ENCODE results near the gene JCAD. TPM values are rescaled to one million over a fixed set of nuclear protein-coding genes. Genes with fewer than 3 reads are reported as not detected.
"Not testable (repeated sequence)": the region's sequence is repeated elsewhere in the genome, so short reads cannot be mapped to it uniquely, and the experiment has no call there.

The JCAD gene
- total and polyA plus RNA-seq, 4 donors, result 11.3 to 93.7 (median 27.1) TPM

GRCh38 chr10:30103595-30104320, 44.4 kb upstream of the JCAD start:
- DNase-seq (no peak), ATAC-seq (ENCODE audit: insufficient read depth, low FRiP score) (no peak)
- Histone ChIP-seq H3K36me3 (ENCODE audit: control insufficient read depth in 4 of 4, insufficient read depth in 4 of 4, low read length in 4 of 4) (no peaks in the 10 kb centered on the region), H3K27ac (ENCODE audit: low read depth in 1 of 2, low read length in 1 of 2) (no peak overlapping the region), H3K4me1 (ENCODE audit: control insufficient read depth in 5 of 5, insufficient read depth in 5 of 5, low read length in 5 of 5) (peaks cover 0 to 5% (median 0%) of the 10 kb centered on the region in 5 donors), H3K4me3 (no peak overlapping the region), H3K9ac (ENCODE audit: insufficient read depth in 1 of 2, low read length in 2 of 2) (no peak overlapping the region), H3K9me3 (ENCODE audit: control insufficient read depth in 4 of 4, insufficient read depth in 3 of 4, low read length in 3 of 4) (no peaks in the 10 kb centered on the region), H3K27me3 (ENCODE audit: control insufficient read depth in 3 of 3, insufficient read depth in 3 of 3, low read length in 2 of 3) (no peaks in the 10 kb centered on the region)
- WGBS, 2 donors, result 65 to 72% methylated on average over 7 of the region's 7 CpGs
- TF ChIP-seq, protein P1, sequence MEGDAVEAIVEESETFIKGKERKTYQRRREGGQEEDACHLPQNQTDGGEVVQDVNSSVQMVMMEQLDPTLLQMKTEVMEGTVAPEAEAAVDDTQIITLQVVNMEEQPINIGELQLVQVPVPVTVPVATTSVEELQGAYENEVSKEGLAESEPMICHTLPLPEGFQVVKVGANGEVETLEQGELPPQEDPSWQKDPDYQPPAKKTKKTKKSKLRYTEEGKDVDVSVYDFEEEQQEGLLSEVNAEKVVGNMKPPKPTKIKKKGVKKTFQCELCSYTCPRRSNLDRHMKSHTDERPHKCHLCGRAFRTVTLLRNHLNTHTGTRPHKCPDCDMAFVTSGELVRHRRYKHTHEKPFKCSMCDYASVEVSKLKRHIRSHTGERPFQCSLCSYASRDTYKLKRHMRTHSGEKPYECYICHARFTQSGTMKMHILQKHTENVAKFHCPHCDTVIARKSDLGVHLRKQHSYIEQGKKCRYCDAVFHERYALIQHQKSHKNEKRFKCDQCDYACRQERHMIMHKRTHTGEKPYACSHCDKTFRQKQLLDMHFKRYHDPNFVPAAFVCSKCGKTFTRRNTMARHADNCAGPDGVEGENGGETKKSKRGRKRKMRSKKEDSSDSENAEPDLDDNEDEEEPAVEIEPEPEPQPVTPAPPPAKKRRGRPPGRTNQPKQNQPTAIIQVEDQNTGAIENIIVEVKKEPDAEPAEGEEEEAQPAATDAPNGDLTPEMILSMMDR (IDR thresholded peaks at IDR 0.05; ENCODE audit: control extremely low read depth, extremely low read depth), result no peak

DNA sequence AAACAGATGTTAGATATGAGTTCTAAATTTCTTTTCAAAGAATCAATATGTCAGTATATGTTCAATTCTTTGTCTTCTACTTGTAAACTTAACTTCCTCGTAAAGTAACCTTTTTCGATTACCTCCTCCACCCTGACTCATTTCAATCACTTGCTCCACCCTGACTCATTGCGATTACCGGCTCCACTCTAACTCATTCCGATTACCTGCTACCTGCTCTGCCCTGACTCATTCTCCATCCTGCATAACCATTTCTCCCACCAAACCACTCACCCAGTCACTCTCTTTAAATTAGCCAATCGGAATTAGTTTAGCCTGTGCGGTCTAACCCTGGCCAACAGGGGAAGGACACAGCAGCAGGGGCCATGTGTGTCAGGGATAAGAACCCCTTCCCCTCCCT, 40.3 kb upstream of the JCAD start:
- DNase-seq, result not testable (repeated sequence)

GRCh38 chr10:30099101-30099500, 39.7 kb upstream of the JCAD start:
- ATAC-seq (ENCODE audit: insufficient read depth, low FRiP score), result no peak
- Histone ChIP-seq H3K36me3 (ENCODE audit: control insufficient read depth in 4 of 4, insufficient read depth in 4 of 4, low read length in 4 of 4) (no peaks in the 10 kb centered on the region), H3K9ac (ENCODE audit: insufficient read depth in 1 of 2, low read length in 2 of 2) (no peak overlapping the region), H3K27me3 (ENCODE audit: control insufficient read depth in 3 of 3, insufficient read depth in 3 of 3, low read length in 2 of 3) (no peaks in the 10 kb centered on the region), H3K4me3 (no peak overlapping the region), H3K4me1 (ENCODE audit: control insufficient read depth in 5 of 5, insufficient read depth in 5 of 5, low read length in 5 of 5) (peaks cover 0 to 5% (median 0%) of the 10 kb centered on the region in 5 donors), H3K9me3 (ENCODE audit: control insufficient read depth in 4 of 4, insufficient read depth in 3 of 4, low read length in 3 of 4) (no peaks in the 10 kb centered on the region), H3K27ac (ENCODE audit: low read depth in 1 of 2, low read length in 1 of 2) (no peak overlapping the region)
- TF ChIP-seq, protein P1 (IDR thresholded peaks at IDR 0.05; ENCODE audit: control extremely low read depth, extremely low read depth), result no peak
- peak in 2 of 3 donors; percentile 47 to 67 for DNase-seq
- WGBS, 2 donors, result 56 to 90% methylated on average over 1 of the region's 1 CpG

More for the DNA sequence above, 40.3 kb upstream of the JCAD start:
- H3K4me3 ChIP-seq; H3K36me3 ChIP-seq (ENCODE audit: control insufficient read depth in 4 of 4, insufficient read depth in 4 of 4, low read length in 4 of 4); H3K27me3 ChIP-seq (ENCODE audit: control insufficient read depth in 3 of 3, insufficient read depth in 3 of 3, low read length in 2 of 3); H3K27ac ChIP-seq (ENCODE audit: low read depth in 1 of 2, low read length in 1 of 2); H3K9me3 ChIP-seq (ENCODE audit: control insufficient read depth in 4 of 4, insufficient read depth in 3 of 4, low read length in 3 of 4); ATAC-seq (ENCODE audit: insufficient read depth, low FRiP score); H3K9ac ChIP-seq (ENCODE audit: insufficient read depth in 1 of 2, low read length in 2 of 2); H3K4me1 ChIP-seq (ENCODE audit: control insufficient read depth in 5 of 5, insufficient read depth in 5 of 5, low read length in 5 of 5): not testable (repeated sequence)
- WGBS, 2 donors, result 93 to 96% methylated on average over 7 of the region's 7 CpGs

- Histone ChIP-seq H3K9ac (ENCODE audit: insufficient read depth in 1 of 2, low read length in 2 of 2) (no peak overlapping the region), H3K27me3 (ENCODE audit: control insufficient read depth in 3 of 3, insufficient read depth in 3 of 3, low read length in 2 of 3) (no peaks in the 10 kb centered on the region), H3K9me3 (ENCODE audit: control insufficient read depth in 4 of 4, insufficient read depth in 3 of 4, low read length in 3 of 4) (no peaks in the 10 kb centered on the region), H3K27ac (ENCODE audit: low read depth in 1 of 2, low read length in 1 of 2) (no peak overlapping the region), H3K4me3 (no peak overlapping the region), H3K4me1 (ENCODE audit: control insufficient read depth in 5 of 5, insufficient read depth in 5 of 5, low read length in 5 of 5) (peaks cover 0 to 5% (median 0%) of the 10 kb centered on the region in 5 donors), H3K36me3 (ENCODE audit: control insufficient read depth in 4 of 4, insufficient read depth in 4 of 4, low read length in 4 of 4) (no peaks in the 10 kb centered on the region)
- WGBS, 2 donors, result 30% methylated on average over 3 of the region's 3 CpGs
- ATAC-seq (ENCODE audit: insufficient read depth, low FRiP score) (no peak), DNase-seq (peak in 2 of 3 donors; percentile 54 to 76)
- TF ChIP-seq, protein P1 (IDR thresholded peaks at IDR 0.05; ENCODE audit: control extremely low read depth, extremely low read depth), result no peak
These were observed 39.2 kb upstream of the JCAD start for GRCh38 chr10:30098629-30099028.
